GM10847 (cell line): ENCODE measurements around the gene TMEM150C.

Experiments
- POLR2A ChIP-seq: IDR thresholded peaks from 2 replicates; pipeline ENCODE4 v1.6.1; 2011; ENCODE audit not compliant: insufficient read length; ENCODE audit errors: extremely low read depth

TMEM150C gene

GRCh38 chr4:82584931-82585330, 23.1 kb upstream of the TMEM150C start:
- no peak for TF ChIP-seq POLR2A

- TF ChIP-seq POLR2A: no peak
Measured at GRCh38 chr4:82583897-82584587, 22.3 kb upstream of the TMEM150C start.

GRCh38 chr4:82579932-82580331, 18.1 kb upstream of the TMEM150C start:
- no peak for TF ChIP-seq POLR2A

GRCh38 chr4:82578935-82579334, 17.1 kb upstream of the TMEM150C start:
- TF ChIP-seq POLR2A: no peak

GRCh38 chr4:82577451-82577850, 15.7 kb upstream of the TMEM150C start:
- no peak for TF ChIP-seq POLR2A

- TF ChIP-seq POLR2A: no peak
Measured at GRCh38 chr4:82569727-82570126, 7.9 kb upstream of the TMEM150C start.

GRCh38 chr4:82569076-82569475, 7.3 kb upstream of the TMEM150C start:
- TF ChIP-seq POLR2A: no peak

GRCh38 chr4:82567444-82567843, 5.7 kb upstream of the TMEM150C start:
- no peak for TF ChIP-seq POLR2A

- TF ChIP-seq POLR2A: no peak
Measured at GRCh38 chr4:82562564-82562854, 721 bp upstream of the TMEM150C start.

- no peak for TF ChIP-seq POLR2A
Measured at GRCh38 chr4:82560853-82561785, 669 bp downstream of the TMEM150C start.

- TF ChIP-seq POLR2A: no peak
Measured at GRCh38 chr4:82559735-82560120, 2.1 kb downstream of the TMEM150C start.

GRCh38 chr4:82555276-82555675, 6.5 kb downstream of the TMEM150C start:
- TF ChIP-seq POLR2A: no peak

GRCh38 chr4:82553020-82553419, 8.8 kb downstream of the TMEM150C start:
- no peak for TF ChIP-seq POLR2A

GRCh38 chr4:82551734-82552133, 10.1 kb downstream of the TMEM150C start:
- TF ChIP-seq POLR2A: no peak

GRCh38 chr4:82543131-82543530, 18.7 kb downstream of the TMEM150C start:
- no peak for TF ChIP-seq POLR2A

- no peak for TF ChIP-seq POLR2A
Measured at GRCh38 chr4:82542642-82543041, 19.1 kb downstream of the TMEM150C start.

GRCh38 chr4:82529322-82529721, 32.5 kb downstream of the TMEM150C start:
- no peak for TF ChIP-seq POLR2A

- TF ChIP-seq POLR2A: no peak
Measured at GRCh38 chr4:82528868-82529267, 32.9 kb downstream of the TMEM150C start.
